Right ventricle myocardium inferior (tissue), 1 donor: ENCODE results near the gene THUMPD2. TPM values are rescaled to one million over a fixed set of nuclear protein-coding genes. Genes with fewer than 3 reads are reported as not detected.
"Not testable (repeated sequence)": the region's sequence is repeated elsewhere in the genome, so short reads cannot be mapped to it uniquely, and the experiment has no call there.

ENCODE experiments used
- ATAC-seq: fragments of 200-7000 bp; cut with Tn5 transposase; one replicate; pipeline ENCODE4 v1.9.1; 2020; ENCODE audit warnings: mild to moderate bottlenecking, moderate library complexity
- DNase-seq: peaks from one replicate; pipeline ENCODE4 v3.0.0; 2021; ENCODE audit errors: missing footprints
- intact Hi-C: fragments of 100-400 bp; cut with DNase I; formaldehyde crosslinking; loops from one replicate; pipeline ENCODE4 v1.11.0; 2022
- total RNA-seq: library from RNA; stranded (reverse); fragmentation: NEBNext Ultra II Directional; extraction: Animal tissue kit (Norgen Biotek cat#: 25700); gene quantifications from one replicate; pipeline ENCODE4 v1.2.1, GENCODE V29; 2021
- donor health status: DM: no; HTN: yes; CAD: no; lungs with severe emphysema.

The THUMPD2 gene
- total RNA-seq, 1 donor from 2014 or later, result 6.0 TPM

- ATAC-seq (no peak), DNase-seq (no peak)
- intact Hi-C loops, result no loop called here
These were observed 6.8 kb downstream of the THUMPD2 start for GRCh38 chr2:39772086-39772811.

DNA sequence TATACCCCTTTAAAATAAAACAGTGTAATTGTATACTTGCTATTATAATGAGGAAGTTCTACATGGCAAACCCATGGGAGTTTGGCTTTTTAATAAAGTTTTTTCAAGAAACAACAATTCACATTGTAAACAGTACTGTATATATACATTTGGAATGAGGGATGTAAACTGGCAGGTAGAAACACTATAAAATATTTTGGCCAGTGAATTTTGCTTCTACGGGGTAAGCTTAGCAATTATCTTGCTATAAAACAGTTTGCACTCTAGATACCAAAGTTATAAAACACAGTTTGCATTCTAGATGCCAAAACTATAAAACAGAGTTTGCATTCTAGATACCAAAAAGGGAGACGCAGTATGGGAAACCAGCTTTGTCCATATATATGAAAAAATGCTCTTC is 16.6 kb downstream of the THUMPD2 start:
- intact Hi-C loops, result no loop called here
- ATAC-seq, result no peak
- DNase-seq, result no peak

- intact Hi-C loops, result no loop called here
- ATAC-seq, result no peak
These were observed 21.9 kb downstream of the THUMPD2 start for GRCh38 chr2:39757156-39757555.

GRCh38 chr2:39755466-39755865 is 23.6 kb downstream of the THUMPD2 start:
- ATAC-seq (no peak), DNase-seq (no peak)
- intact Hi-C loops, result no loop called here

More at GRCh38 chr2:39757156-39757555, 21.9 kb downstream of the THUMPD2 start:
- DNase-seq, result no peak

DNA sequence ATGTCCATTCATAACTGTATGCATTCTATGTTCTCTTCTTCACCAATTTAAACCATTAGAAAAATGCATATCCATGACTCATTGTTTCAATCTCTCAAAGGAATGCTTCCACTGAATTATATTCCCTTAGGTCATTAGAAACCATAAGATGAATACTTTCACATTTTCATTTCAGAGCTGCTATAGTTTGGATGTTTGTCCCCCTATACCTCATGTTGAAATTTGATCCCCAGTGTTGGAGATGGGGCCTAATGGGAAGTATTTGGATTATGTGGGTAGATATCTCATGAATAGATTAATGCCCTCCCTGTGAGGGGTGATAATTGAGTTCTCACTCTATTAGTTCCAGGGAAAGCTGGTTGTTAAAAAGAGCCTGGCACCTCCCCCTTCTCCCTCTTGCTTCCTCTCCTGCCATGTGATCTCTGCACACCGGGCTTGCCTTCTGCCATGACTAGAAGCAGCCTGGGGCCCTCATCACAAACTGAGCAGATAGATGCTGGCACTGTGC is 35.7 kb downstream of the THUMPD2 start:
- DNase-seq (no peak), ATAC-seq (no peak)
- intact Hi-C loops, result no loop called here

GRCh38 chr2:39741871-39742270 is 37.2 kb downstream of the THUMPD2 start:
- ATAC-seq (no peak), DNase-seq (no peak)
- intact Hi-C loops, result no loop called here

- no peak for ATAC-seq
- DNase-seq, result no peak
- intact Hi-C loops, result no loop called here
These were observed 39.7 kb downstream of the THUMPD2 start for GRCh38 chr2:39739386-39739785.

DNA sequence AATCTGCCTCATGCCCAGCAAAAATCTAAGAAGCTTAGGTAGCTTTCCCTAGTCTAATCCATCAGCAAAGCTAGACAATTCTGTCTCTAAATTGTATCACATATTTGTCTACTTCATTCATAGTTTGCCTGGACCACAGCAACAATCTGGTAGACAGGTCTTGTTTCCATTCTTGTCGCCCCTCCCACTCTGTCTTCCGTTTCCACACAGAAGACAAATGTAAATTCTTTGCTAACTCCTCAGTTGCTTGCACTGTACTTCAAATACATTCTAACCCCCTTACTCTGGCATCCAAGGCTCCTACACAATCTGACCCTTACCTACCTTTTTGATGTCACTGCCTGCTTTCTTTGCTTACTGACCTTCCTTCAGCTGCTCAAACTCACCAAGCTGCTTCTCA is 40.1 kb downstream of the THUMPD2 start:
- intact Hi-C loops, result no loop called here
- no peak for ATAC-seq
- DNase-seq, result no peak

DNA sequence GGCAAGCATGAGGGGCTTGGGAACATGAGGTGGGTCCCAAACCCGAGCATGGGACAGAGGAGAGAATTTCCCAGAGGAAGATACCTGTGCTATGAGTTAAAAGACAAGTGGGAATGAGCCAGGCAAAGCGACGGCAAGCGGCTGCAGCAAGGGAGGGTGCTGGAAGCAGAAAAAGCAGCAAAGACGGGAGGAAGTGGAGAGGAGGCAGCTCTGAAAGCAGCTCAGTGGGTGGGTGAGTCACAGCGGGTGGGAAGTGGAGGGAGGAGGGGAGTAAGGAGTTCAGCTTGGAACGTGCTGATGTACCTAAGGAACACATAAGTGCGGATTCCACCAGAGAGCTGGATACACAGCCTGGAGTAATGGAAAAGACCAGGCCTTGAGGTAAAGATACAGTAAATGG is 41.4 kb downstream of the THUMPD2 start:
- DNase-seq (no peak), ATAC-seq (no peak)
- intact Hi-C loops, result no loop called here

DNA sequence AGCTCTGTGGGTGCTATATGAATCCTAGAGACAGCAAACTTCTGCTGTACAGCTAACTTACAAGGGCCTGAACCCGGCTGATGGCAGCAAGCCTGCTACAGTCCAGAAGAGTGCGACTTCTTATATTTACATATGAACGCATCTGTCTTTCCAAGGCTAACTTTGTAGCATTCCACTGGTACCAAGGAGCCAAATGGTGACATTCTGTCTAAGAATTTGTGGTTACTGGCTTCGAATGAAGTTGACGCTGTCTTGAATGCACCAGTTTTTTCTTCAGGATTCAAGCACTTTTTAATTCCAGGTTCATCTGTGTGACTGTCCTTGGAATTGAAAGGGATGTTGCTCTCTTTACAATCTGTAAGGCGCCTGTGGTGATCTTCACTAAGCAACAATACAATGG is 42.4 kb downstream of the THUMPD2 start:
- intact Hi-C loops, result no loop called here
- ATAC-seq (no peak), DNase-seq (no peak)

- DNase-seq (no peak), ATAC-seq (no peak)
- intact Hi-C loops, result no loop called here
These were observed 43.4 kb downstream of the THUMPD2 start for GRCh38 chr2:39735648-39736047.

DNA sequence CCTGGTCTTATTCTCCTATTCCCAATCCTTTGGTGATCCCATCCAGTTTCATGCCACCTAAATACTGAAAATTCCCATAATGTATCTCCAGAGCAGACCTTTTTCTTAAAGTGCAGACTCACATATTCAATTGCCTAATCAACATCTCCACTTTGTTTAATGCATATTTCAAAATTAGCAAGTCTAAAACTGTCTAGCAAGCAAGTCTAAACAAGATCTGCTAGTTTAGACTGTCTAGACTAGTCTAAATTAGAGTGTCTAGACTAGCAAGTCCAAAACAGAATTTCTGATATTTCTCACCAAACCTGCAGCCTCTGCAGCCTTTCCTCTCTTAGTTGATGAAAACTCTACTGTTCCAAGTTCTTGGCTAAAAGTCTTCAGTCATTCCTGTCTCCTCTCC is 44.6 kb downstream of the THUMPD2 start:
- ATAC-seq, result no peak
- intact Hi-C loops, result no loop called here
- no peak for DNase-seq

- intact Hi-C loops, result no loop called here
- no peak for ATAC-seq
- DNase-seq, result no peak
These were observed 45.9 kb downstream of the THUMPD2 start for GRCh38 chr2:39733070-39733674.

DNA sequence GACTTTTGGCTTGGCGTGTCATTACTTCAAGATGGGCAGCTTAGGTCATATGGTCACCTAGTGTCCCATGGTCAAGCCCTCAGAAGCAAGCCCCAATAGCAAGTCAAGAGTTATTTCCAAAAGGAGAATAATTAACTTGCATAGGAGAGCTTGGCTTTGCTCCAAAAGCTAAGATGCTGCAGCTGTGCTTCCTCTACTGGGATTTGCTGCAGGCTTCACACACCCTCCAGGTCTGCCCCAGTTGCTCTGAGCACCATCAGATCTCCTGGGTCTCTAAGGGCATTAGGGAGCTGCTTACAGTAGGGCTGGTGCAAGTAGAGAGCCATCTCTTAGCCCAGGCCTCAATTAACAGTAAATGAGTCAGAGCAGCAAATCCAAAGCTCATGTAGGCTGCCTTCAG is 46.6 kb downstream of the THUMPD2 start:
- intact Hi-C loops, result no loop called here
- no peak for DNase-seq
- ATAC-seq, result peak; percentile 43

DNA sequence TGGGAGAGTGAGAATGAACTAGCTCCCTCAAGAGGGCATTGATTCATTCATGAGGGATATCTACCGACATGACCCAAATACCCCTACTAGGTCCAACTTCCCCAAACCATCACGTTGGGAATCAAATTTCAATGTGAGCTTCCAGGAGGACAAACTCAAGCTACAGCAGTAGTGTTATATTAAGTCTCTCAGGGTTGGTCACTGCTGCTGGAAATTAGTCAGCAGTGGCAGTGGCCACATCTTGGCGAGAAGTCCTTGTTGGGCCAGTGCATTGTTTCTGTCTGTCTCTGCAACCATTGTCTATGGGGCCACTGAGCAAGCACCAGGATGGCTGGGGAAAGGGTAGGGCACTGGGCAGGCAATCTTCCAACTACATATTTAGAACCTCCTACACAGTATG is 47.5 kb downstream of the THUMPD2 start:
- intact Hi-C loops, result no loop called here

GRCh38 chr2:39730685-39731302 is 48.3 kb downstream of the THUMPD2 start:
- intact Hi-C loops, result no loop called here
- ATAC-seq (no peak), DNase-seq (no peak)

More for the DNA sequence above, 47.5 kb downstream of the THUMPD2 start:
- DNase-seq, result no peak
- no peak for ATAC-seq

DNA sequence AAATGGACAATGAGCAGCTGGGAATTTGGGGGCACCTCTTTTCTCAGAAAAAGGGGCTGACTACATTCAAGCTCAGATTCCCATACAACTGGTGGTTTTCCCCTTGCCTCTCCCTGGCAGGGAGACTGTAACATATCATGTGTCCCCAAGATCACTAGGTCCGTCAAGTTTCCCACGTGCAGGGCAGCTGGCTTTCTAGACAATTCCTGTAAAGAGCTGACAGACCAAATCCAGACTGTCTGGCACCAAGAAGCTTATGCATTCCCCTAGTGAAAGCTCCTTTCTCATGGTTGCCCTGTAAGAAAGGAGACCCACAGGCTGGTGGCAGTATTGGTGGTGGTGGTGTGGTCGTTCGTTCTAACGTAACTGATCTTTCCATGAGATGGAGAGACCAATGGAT is 48.8 kb downstream of the THUMPD2 start:
- DNase-seq, result no peak
- intact Hi-C loops, result no loop called here
- ATAC-seq, result no peak

GRCh38 chr2:39728941-39729351 is 50.1 kb downstream of the THUMPD2 start:
- DNase-seq (peak; percentile 55), ATAC-seq (no peak)
- intact Hi-C loops, result loop anchor here (10.0 kb wide), 1 partner anchor 214 kb away; no protein-coding TSS in a partner anchor

- ATAC-seq, DNase-seq: not testable (repeated sequence)
- intact Hi-C loops, result loop anchor here (10.0 kb wide), 1 partner anchor 213 kb away; no protein-coding TSS in a partner anchor
These were observed 51.0 kb downstream of the THUMPD2 start for GRCh38 chr2:39728085-39728484.

DNA sequence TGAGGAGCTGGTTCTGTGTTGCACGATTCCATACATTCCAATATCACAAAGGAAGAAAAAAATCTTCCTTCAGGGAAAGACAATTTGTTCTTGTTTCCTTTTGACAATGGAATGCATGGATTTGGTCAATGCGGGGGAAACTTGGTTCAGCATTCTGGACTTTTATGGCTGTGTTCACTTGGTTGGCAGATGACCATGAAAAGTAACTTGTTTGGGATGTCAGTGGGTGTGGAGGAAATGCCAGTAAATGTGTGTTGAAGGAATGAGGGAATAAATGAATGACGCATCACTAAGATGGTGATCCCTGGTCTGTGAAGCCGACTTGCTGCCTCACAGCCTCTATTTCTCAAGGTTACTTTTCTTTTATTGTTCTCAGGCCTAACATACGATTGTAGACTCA is 53.7 kb downstream of the THUMPD2 start:
- DNase-seq (no peak), ATAC-seq (no peak)
- intact Hi-C loops, result loop anchor here (10.0 kb wide), 1 partner anchor 211 kb away; no protein-coding TSS in a partner anchor
